Epithelial cell of proximal tubule (primary cell): ENCODE data around the gene MAGI1. TPM values are rescaled to one million over a fixed set of nuclear protein-coding genes. Genes with fewer than 3 reads are reported as not detected.
A peak's percentile ranks its signal among the peaks of the same experiment; 100 is the strongest.

ENCODE experiments used
- DNase-seq: peaks from one replicate; pipeline ENCODE4 v3.0.0-alpha.2; 2011; ENCODE audit warnings: low read depth
- H3K4me3 ChIP-seq: 2 replicates; pipeline ENCODE4 v1.5.1; 2011; ENCODE audit warnings: low read depth, mild to moderate bottlenecking, low read length
- CTCF ChIP-seq: conservative IDR thresholded peaks from 2 replicates; pipeline ENCODE4 v1.5.1; 2012; ENCODE audit warnings: low read depth, mild to moderate bottlenecking, low read length
- total RNA-seq: library from RNA; depleted of rRNA; stranded (reverse); fragments of >200 nt; gene quantifications from 2 replicates; pipeline ENCODE4 v1.2.3, GENCODE V29; 2015

The MAGI1 gene
- total RNA-seq, 1 donor from 2014 or later: 9.6 TPM

DNA sequence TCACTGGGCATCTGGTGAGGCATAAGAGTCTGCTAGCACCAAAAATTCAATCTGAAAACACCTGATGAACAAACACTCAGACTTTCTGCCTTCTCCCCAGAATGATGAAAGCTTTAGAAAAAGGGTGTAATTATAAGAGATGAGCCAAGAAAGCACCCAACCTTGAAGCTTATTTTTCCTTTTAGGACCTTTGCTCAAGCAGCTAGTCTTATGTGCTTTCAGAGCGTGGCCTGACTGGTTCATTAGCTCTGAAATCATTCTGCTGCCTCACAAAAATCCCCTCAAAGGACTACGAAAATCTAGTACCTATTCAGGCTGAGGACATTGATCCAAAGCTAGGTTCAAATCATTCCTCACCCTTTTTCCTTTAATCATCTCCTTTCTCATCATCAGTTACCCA lies 662.3 kb downstream of the MAGI1 start:
- no peak overlapping the region for H3K4me3 ChIP-seq
- no peak for TF ChIP-seq CTCF
- peak; percentile 90 for DNase-seq

DNA sequence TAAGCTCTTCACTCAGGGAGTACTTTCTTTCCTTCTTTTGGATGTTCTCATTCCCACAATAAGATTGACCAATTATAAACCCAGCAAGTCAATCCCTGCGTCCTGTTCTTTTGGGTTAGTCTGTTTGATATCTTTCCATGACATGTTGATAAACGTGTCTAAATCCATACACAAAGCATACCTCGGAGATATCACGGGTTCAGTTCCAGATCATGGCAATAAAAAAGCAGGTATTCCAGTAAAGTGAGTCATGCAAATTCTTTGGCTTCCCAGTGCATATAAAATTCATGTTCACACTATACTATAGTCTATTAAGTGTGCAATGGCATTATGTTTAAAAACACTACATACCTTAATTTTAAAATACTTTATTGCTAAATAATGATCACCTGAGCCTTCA lies 667.7 kb downstream of the MAGI1 start:
- no peak for TF ChIP-seq CTCF
- H3K4me3 ChIP-seq: no peak overlapping the region
- no peak for DNase-seq

GRCh38 chr3:65368866-65369265 lies 669.9 kb downstream of the MAGI1 start:
- TF ChIP-seq CTCF: no peak
- H3K4me3 ChIP-seq: no peak overlapping the region
- no peak for DNase-seq

- H3K4me3 ChIP-seq: no peak overlapping the region
- no peak for TF ChIP-seq CTCF
- no peak for DNase-seq
Observed at GRCh38 chr3:65362688-65363087, 676.0 kb downstream of the MAGI1 start.

DNA sequence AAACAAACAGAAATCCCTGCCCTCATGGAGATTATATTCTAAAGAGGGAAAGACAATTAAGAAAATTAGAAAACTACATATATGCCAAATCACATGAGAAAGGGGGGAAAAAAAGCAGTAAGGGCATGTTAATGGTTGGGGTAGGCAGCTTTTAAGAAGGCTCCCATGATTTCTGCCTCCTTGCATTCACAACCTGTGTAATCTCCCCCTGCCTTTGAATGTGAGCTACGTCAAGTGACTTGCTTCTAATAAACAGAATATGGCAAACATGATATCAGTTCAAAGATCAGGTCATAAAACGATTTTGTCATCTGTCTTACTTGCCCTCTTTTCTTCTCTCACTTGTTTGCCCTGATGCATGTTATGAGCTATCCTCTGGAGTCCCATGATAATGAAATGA lies 677.3 kb downstream of the MAGI1 start:
- no peak for TF ChIP-seq CTCF
- H3K4me3 ChIP-seq: no peak overlapping the region
- DNase-seq: no peak

DNA sequence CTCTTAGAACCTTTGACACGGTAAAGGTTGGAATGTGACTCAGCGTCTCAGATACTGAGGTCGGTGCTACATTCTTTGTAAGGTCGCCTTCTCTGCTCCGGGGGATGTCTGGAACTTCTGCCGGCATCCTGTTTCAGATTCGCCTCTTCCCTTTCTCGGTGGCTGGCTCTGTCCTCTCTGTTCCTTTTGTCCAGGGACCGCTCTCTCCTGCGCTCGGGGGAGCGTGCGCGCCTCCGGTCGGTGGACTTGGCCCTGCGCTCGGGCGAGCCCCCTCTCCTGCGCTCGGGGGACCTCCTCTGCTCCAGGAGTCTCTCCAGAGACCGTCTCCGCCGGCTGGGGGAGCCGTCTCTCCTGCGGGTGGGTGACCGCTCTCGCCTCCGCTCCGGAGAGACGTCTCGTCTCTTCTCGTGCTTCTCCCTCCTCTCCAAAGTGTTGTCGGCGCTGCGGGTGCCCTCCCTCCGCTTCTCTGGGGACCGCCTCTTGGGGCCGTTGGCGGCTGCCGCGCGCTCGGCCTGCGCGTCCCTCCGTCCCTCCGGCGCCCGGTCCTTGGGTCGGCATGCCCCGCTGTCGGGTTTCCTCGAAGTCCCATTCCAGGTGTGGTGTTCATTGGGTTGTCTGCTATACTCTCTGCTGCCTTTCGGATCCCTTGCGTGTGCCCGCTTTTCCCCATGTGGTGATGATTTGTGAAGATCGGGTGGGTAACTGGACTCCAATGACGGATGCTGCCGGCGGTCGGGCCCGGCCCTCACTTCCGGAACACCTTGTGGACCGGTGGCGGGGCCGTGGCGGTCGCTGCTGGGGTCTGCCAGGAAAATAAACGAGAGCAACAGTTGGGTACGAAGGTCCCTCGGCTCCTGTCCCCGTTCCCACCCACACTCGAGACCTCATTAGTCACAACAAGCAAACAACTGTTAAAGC lies 682.1 kb downstream of the MAGI1 start:
- TF ChIP-seq CTCF: no peak
- DNase-seq: no peak
- peak overlapping the region; percentile 52 for H3K4me3 ChIP-seq

GRCh38 chr3:65354880-65355279 lies 683.8 kb downstream of the MAGI1 start:
- H3K4me3 ChIP-seq: no peak overlapping the region
- TF ChIP-seq CTCF: no peak
- no peak for DNase-seq
